Activated naive CD8-positive, alpha-beta T cell treated with anti-CD3 and anti-CD28 coated beads, Interleukin-2, amount 50 U/mL, for 16 hours (primary cell): ENCODE measurements around the gene CACNA1B.
"Not testable (repeated sequence)": the region's sequence is repeated elsewhere in the genome, so short reads cannot be mapped to it uniquely, and the experiment has no call there.

Source experiments
- DNase-seq: peaks from one replicate; pipeline ENCODE4 v3.0.0-alpha.2; 2020; ENCODE audit warnings: low read depth, low spot score

CACNA1B gene

DNA sequence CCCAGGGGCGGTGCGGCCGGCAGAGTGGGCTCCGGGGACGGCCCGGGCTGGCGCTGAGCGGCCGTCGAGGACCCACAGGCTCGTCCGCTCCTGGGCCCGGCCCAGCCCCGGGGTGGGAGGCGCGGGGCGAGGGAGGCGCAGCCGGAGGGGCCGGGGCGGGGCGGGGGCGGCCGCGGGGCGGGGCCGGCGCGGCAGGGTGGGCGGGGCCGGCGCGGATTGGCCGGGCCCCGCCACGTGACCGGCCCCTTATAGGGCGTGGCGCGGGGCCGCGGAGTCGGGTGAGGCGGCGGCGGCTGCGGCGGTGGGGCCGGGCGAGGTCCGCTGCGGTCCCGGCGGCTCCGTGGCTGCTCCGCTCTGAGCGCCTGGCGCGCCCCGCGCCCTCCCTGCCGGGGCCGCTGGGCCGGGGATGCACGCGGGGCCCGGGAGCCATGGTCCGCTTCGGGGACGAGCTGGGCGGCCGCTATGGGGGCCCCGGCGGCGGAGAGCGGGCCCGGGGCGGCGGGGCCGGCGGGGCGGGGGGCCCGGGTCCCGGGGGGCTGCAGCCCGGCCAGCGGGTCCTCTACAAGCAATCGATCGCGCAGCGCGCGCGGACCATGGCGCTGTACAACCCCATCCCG lies at the start of gene CACNA1B:
Gene CACNA1B (plus strand): TSS at position 277 of the 617 bp plus-strand sequence. CDS start 152 bp downstream, at position 429.
- not testable (repeated sequence) for DNase-seq

DNA sequence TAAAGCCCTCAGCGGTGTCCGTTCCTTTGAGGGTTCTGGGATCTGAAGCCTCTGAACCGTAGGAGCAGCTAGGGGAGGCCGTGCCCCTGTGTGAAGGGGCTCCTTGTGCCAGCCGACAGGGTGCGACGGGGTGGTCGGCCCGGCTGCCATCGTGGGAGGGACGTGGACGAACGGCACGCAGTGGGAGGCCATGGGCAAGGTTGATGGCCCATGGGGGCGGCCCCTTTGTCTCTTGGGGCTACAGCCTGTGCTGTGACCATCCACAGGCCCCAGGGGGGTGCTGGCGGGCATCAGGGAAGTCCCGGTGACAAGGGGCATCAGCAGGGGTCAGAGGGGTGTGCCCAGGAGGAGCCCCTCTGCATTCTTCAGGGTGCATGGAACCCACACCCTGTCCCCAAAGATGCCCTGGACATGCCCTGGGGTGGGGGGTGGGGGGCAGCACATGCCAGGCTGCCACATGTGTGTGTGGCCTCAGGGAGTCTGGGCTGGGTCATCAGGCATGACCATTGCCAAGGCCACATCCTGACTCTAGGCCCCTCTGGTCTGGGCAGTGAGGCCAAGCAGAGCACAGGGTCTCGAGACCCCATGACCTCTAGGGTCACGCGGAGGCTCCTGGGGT lies 49.6 kb upstream of the CACNA1B start:
- no peak for DNase-seq

DNA sequence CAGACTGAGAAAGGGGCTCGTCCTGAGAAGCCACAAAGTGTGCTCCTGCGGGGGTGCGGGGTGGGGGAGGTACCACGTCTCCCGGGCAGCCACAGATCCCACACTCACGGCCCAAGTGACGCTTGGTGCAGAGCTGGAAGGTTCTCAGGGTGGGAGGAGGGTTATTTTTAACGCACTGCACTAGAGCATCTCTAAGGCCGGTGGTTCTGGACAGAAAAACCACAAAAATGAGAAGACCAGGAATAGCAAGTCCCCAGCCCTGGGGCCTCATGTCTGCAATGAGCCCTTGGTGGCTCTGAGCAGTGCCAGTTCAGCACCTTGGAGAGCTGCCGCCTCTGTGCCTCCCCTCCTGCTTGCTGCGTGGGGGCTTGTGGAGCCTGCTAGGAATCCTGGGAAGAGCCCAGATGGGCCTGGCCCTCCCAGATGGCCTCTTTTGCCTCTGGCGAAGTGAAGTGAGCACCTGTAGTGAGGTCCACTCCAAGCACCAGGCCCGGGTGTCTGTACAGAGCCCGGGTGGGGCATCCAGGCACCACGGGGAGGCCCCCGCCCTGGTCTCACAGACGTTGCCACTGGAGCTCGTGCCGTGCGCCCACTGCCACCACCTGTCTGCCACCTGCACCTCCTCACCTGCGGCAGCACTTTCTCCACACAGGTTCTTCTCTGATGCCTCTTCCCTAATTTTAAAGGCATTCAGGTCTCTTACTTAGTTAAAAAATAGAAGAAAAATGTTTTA lies 48.9 kb upstream of the CACNA1B start:
- no peak for DNase-seq

DNA sequence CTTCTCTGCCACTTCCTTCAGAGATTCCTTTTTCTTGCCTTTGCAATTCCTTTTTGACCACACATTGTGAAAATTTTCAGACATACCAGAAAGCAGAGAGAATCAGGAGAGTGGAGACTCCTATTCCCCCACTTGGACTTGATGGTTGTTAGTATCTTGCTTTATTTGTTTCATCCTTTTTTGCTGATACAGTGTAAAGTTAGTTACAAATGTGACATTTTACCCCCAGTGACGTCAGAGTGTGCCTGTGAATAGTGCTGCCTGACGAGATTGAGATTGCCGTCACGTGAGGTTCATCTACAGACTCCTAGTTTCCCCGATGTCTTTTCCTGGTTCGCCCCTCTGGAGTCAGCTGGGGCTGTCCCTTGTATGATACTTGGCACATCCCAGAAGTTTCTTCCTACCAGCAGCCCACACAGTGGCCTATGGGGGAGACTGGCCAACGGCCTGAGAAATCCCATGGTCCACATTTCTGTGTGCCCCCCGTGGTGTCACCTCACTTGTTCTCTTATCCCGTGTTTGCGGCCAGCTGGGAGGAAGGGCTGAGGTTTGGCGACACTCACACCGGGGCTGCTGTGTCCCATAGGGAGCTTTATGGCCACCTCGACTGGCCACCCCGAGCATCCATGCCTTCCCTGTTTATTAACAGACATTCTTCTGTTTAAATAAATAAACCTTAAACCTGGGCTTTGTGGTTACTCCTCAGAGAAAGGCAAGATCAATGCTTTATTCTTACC lies 48.2 kb upstream of the CACNA1B start:
- no peak for DNase-seq

DNA sequence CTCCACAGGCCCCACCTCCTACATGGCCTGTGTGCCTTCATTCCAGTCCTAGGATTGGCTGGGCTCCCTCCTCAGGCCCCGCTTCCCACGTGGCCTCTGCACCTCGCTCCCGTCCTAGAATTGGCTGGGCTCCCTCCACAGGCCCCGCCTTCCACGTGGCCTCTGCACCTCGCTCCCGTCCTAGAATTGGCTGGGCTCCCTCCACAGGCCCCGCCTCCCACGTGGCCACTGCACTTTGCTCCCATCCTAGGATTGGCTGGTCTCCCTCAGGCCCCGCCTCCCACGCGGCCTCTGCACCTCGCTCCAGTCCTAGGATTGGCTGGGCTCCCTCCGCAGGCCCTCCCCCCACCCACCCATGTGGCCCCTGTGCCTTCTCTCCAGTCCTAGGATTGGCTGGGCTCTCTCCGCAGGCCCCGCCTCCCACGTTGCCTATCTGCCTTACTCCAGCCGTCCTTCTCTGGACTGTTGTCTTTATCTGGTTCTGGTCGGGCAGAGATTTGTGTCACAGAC lies 45.3 kb upstream of the CACNA1B start:
- no peak for DNase-seq

DNA sequence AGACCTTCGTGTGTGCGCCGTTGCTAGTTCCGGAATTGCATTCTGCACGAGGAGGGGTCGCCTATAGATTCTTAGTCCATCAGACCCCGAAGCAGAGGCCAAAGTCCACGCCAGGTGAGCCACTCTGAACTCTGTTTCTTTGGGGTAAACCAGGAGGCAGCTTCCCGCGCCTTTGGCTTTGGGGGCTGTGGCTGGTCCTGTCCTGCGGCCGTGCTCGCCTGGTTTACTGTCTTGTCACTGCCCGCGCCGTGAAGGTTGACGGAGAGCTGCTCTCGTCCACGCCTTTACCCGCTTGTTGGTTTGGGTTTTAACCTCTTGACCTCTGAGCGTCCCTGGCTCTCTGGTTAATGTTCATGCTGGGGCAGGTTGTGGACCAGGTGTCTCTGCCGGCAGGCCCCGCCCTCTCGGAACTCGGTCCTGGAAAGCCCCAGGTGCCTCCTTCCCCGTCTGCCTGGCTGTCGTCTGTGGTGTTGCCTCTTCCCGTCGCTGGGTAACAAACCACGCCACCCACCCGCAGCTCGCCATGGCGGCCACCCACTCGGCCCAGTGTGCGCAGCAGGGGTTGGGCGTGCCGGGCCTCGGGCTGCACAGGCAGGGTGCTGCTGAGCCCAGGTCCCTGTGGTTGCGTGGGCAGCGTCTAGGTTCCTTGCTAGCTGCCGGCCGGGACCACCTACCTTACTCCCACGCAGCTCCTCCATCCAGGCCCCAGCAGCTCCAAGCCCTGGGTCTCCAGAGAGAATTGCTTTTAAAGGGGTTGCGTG lies 44.6 kb upstream of the CACNA1B start:
- no peak for DNase-seq

DNA sequence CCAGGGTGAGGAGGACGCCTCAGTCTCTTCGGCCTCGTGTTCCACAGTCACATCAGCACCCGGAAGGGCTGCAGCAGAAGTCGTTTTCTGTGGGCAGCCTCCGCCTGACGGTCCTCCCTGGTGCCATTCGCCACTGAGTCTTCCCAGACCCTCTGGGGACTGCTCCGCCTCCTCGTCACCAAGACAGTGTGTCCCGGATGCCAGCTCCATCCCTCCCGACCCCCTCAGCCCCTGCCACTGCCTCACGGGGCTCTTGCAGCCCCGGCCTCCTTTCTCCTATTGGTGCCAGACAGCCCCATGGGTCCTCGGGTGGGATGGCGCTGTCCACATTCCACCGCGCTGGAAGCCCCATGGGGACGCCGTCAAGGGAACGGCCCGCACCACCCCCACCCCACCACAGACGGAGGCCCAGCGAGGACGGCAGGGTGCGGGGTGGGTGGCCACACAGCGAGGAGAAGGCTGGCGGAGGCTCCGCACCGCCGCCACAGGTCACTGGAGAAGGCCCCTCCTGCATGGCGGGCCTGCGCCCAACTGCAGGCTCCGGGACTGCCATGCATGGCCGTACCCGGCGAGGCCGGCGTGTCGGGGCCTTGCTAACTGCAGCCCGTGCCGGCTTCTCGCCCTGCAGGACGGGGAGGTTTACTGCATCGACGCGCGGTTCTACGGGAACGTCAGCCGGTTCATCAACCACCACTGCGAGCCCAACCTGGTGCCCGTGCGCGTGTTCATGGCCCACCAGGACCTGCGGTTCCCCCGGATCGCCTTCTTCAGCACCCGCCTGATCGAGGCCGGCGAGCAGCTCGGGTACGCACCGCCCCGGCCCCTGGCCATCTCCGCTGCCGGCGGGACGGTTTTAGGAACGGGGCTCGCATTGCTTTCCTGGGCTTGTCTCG lies 43.6 kb upstream of the CACNA1B start:
- DNase-seq, result no peak

DNA sequence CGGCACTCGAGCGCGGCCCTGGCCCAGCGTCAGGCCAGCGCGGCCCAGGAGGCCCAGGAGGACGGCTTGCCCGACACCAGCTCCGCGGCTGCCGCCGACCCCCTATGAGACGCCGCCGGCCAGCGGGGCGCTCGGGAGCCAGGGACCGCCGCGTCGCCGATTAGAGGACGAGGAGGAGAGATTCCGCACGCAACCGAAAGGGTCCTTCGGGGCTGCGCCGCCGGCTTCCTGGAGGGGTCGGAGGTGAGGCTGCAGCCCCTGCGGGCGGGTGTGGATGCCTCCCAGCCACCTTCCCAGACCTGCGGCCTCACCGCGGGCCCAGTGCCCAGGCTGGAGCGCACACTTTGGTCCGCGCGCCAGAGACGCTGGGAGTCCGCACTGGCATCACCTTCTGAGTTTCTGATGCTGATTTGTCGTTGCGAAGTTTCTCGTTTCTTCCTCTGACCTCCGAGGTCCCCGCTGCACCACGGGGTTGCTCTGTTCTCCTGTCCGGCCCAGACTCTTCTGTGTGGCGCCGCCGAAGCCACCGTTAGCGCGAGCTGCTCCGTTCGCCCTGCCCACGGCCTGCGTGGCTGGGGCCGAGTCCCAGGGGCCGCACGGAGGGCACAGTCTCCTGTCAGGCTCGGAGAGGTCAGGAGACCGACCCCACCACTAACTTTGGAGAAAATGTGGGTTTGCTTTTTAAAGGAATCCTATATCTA lies 42.6 kb upstream of the CACNA1B start:
- DNase-seq, result no peak

DNA sequence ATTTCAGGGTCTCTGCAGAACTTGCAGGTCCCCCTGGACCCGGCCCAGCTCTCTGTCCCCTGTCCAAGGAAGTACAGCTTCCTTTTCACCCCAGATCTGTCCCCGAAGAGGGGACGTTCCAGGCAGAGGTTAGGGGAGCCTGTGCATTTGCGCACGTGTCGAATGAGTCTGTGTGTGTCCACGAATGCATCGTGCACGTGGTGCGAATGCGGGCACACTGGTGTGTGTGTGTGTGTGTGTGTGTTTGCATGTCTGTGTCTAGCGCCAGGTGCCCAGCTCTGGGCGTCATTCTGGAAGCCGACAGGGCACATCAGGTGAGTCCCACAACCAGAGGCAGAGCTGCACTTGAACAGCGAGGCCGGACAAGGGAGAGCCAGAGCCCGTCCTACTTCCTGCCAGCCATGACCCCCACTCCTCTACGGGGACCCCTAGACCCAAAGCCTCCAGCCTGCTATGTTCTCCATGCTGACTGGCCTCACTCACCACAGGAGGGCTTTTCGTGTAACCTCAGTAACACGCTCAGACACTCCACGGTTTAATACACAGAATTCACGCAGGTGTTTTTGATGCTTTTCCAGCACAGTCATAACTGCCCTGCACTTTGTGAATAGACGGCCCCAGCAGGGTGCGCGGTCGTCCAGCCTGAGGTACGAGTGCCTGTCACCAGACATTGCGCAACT lies 41.3 kb upstream of the CACNA1B start:
- DNase-seq, result no peak

DNA sequence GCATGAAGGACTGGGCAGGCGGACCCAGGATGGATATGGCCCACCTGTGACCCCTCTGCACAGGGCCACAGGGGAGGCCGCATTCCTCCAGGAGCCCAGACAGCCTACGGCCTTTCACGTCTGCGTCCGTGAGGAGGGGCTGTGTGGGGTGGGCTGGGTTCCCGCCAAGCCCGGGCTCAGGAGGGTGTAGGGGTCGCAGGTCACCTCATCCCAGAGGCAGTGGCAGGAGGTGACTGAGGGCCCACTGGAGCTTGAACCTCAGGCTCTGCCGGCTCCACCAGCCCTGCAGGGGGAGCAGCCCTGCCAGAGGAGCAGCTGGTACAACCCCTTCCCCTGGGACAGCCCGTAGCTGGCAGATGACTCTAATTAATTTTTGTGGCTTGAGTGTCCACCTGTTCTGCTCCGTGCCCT lies 40.7 kb upstream of the CACNA1B start:
- no peak for DNase-seq

DNA sequence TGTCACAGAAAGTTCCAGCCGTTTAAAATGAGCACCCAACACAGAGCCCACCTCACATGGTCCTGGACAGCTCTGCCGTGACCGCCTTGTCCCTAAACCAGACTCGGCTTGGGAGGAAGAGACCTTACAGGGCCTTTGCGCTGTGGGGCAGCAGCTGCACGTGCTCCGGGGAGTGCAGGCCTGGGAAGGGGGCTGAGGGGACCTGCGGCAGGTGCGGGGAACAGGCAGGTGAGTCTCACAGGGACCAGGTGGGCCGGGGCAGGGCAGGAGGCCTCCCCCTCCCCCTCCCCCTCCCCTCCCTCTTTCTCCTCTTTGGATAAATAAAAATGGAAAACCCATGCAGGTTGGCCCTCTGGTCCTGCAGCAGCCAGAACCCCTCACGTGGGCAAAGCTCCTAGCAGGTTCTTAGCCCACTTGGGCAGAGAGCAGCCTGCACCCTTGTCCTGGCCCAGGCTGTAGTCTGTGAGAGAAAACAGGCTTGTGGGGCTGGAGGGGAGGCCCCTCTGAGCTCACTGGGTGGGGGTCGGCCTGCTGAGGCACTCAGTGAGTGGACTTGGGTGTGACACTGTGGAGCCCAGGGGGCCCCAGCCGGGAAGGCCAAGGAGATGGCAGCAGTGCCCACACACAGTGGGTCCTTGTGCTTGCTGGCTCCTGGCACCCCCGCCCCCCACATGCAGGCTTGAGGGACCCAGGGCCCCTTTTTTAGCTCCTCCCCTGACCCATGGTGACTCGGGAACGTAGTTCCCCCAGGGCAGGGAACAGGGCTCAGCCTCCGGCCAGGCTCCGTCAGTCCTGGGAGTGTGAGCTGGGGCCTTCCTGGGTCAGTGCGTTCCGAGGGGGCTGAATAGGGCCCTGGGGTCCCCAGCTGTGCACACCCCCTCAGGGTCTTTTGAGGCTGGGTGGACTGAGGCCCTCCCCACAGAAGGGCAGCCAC lies 40.0 kb upstream of the CACNA1B start:
- no peak for DNase-seq

DNA sequence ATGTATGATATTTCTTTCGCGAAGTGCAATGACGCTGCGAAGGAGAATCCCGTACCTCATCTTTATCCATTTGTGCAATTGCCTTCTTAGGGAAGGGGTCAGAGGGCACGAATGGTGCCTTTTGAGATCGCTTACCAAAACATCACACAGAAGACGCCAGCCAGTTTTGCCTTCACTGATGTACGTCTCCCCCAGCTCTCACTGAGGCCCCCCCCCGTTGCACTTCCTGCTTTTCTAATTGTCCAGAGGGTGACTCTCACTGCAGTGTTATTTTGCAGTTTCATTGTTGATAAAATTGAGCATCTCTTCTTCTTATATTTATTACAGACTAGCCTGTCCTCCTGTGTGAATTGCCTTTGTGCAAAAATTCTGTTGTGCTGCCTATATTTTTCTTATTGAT lies 39.0 kb upstream of the CACNA1B start:
- no peak for DNase-seq

DNA sequence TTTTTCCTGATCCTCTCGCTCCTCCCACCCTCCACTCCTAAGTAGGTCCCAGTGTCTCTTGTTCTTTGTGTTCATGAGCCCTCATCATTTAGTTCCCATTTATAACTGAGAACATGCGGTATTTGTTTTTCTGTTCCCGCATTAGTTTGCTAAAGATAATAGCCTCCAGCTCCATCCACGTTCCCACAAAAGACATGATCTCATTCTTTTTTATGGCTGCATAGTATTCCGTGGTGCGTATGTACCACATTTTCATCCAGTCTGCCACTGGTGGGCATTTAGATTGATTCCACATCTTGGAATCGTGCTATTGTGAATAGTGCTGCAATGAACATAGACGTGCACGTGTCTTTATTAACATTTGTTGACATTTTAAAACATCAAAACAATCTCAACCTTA lies 34.2 kb upstream of the CACNA1B start:
- DNase-seq, result no peak

DNA sequence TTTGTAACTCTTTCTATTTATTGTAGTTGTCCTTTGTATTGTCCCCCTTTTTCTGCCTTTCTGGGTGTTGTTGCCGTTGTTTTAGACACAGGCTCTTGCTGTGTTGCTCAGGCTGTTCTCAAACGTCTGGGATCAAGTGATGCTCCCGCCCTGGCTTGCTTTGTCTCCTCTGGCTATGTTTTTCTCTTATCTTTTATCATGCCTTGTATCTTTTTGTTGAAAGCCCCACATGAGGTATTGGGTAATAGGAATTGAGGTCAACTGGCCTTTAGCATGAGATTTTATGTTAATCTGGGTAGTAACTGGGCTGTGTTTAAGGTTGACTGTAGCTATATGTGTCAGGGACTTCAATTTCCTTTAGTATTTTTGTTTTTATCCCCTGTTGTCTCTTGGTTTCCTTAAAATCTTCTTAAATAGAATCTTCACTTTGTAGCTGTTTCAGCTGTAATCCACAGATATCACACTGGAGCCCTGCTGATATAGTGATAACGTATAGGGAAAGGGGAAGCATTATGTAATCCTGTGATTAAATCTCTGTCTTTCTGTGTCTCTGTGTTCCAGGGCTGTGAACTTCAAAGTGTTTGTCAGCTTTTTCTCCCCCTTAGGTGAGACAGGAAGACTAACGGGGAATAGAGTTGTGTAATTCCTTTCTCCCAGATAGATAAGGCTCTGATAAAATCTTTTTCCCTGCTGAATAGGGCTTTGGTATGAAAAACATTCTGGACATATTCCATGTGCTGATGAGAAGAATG lies 25.9 kb upstream of the CACNA1B start:
- DNase-seq, result no peak

DNA sequence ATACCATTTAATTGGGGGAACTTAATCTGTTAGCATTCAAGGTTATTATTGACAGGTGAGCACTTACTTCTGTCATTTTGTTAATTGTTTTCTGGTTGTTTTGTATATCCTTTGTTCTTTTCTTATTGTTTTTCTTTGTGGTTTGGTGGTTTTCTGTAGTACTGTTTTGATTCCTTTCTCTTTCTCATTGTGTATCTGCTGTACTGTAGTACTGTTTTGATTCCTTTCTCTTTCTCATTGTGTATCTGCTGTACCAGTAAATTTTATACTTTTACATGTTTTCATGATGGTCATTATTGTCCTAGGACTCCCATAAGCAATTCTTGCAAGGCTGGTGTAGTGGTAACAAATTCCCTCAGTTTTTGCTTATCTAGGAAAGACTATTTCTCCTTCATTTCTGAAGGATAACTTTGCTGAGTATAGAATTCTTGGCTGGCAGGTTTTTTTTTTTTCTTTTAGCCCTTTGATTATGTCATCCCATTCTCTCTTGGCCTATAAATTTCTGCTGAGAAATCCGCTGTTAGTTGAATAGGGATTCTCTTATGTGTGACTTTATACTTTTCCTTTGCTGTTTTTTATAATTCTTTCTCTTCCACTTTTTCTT lies 24.1 kb upstream of the CACNA1B start:
- DNase-seq, result no peak

DNA sequence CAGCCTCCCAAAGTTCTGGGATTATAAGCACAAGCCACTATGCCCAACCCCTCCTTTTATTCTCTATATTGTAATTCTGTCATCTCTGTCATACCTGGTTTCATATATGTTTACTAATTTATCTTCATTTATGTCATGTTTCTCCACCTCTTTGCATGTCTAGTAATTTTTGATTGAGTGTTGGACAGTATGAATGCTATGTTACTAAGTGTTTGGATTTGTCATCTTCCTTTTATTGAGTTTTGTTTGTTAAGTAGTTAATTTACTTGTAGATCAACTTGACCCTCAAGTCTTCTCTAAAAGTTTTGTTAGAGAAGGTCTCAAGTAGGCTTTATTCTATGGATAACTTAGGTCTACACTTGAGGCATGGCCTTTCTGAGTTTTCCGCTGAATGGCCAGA lies 17.2 kb upstream of the CACNA1B start:
- no peak for DNase-seq

DNA sequence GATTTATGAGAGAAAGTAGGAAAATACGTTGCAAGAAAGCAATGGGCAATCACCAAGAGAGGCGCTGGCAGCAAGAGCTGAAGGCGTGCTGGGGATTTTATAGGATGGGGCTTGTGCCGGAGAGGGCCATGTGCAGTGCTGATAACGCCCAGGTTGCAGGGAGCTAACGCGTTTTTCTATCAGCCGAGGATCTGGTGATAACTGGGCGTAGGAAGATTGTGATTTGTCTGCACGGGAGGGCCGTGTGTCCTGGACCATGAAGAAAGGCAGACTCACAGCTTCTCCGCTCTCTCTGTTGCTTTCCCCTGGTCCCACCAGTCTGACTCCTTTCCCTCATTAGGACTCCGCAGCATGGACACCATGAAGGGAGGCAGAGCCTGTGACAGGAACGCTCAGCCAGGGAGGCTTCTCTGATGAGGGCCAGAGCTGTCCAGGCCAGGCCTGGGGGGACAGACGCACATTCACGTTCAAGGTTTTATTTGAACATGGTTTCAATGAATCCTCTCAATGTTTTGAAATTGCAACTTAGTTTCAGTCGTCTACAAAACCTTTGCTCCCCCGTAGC lies 11.9 kb upstream of the CACNA1B start:
- DNase-seq, result no peak
